Activated effector memory CD4-positive, alpha-beta T cell treated with Interleukin-2 at 50 U/mL for 16 hours (primary cell): ENCODE data around the gene UBE2G2.
"Not testable (repeated sequence)": the region's sequence is repeated elsewhere in the genome, so short reads cannot be mapped to it uniquely, and the experiment has no call there.

Source experiments
- DNase-seq: peaks from one replicate; pipeline ENCODE4 v3.0.0-alpha.2; 2020

Gene UBE2G2

GRCh38 chr21:44835647-44835973, 34.0 kb upstream of the UBE2G2 start:
- no peak for DNase-seq

- no peak for DNase-seq
Observed at GRCh38 chr21:44834951-44835646, 33.5 kb upstream of the UBE2G2 start.

- no peak for DNase-seq
Observed at GRCh38 chr21:44834231-44834950, 32.8 kb upstream of the UBE2G2 start.

- DNase-seq = no peak
Observed at GRCh38 chr21:44833663-44834062, 32.0 kb upstream of the UBE2G2 start.

- not testable (repeated sequence) for DNase-seq
Observed at GRCh38 chr21:44832516-44833255, 31.1 kb upstream of the UBE2G2 start.

- no peak for DNase-seq
Observed at GRCh38 chr21:44831227-44831860, 29.7 kb upstream of the UBE2G2 start.

- no peak for DNase-seq
Observed at GRCh38 chr21:44829507-44830092, 28.0 kb upstream of the UBE2G2 start.

- no peak for DNase-seq
Observed at GRCh38 chr21:44828362-44829056, 26.9 kb upstream of the UBE2G2 start.

GRCh38 chr21:44823179-44823660, 21.6 kb upstream of the UBE2G2 start:
- DNase-seq = no peak

- no peak for DNase-seq
Observed at GRCh38 chr21:44822484-44823178, 21.0 kb upstream of the UBE2G2 start.

GRCh38 chr21:44820851-44821250, 19.2 kb upstream of the UBE2G2 start:
- DNase-seq = no peak

GRCh38 chr21:44819283-44820243, 17.9 kb upstream of the UBE2G2 start:
- no peak for DNase-seq

GRCh38 chr21:44818640-44819011, 17.0 kb upstream of the UBE2G2 start:
- DNase-seq = no peak

GRCh38 chr21:44817914-44818639, 16.5 kb upstream of the UBE2G2 start, which contains the start of gene SUMO3:
Gene SUMO3, minus strand, starts transcription at chr21:44818062. Its CDS starts 94 bp downstream, at chr21:44817968.
- DNase-seq = peak; percentile 85

- peak; percentile 87 for DNase-seq
Observed at GRCh38 chr21:44817506-44817880, 15.9 kb upstream of the UBE2G2 start.

- DNase-seq = no peak
Observed at GRCh38 chr21:44816761-44817505, 15.3 kb upstream of the UBE2G2 start.

- no peak for DNase-seq
Observed at GRCh38 chr21:44815852-44816628, 14.4 kb upstream of the UBE2G2 start.

- no peak for DNase-seq
Observed at GRCh38 chr21:44815225-44815624, 13.6 kb upstream of the UBE2G2 start.
